NCI-H2107 treated with DMSO at 0.1 percent for 48 hours (cell line): ENCODE data around the gene SLC2A1.

ENCODE experiments used
- DNase-seq: peaks from one replicate; lab custom pipeline; 2025; ENCODE audit not compliant: unreplicated experiment; lab: John Stamatoyannopoulos, UW

Gene SLC2A1

DNA sequence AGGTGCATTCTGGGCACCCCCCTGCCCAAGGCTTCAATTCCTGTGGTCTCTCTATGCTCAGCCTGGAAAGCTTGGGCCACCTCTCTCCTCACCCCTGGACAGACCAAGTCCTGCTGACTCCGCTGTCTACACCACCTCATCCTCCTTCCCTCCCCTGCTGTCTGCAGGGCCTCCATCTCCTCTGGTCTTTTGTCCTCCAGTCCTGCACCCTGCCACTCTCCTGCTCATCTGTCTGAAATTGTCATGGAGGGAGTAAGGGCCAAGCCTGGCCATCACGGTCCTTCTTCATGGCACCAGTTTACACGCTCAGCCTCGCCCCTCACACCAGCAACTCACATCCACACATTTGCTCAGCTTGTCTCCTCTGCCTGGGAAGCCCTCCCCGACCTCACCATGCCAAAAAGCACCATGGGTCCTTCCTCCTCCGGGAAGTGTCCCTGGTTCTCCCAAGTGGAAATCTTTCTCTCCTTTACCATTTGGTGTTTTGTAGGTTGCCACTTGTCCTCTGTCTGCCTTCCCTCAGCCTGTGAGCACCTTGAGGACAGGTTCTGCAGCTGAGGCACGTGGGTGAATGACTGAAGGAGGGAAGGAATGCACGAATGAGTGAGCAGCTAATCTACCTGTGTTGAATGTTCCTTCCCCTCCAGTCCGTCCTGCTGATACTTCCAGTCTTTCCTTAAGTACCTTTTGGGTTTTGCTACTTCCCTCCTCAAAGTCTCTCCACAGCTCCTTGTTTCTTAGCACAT lies 2.1 kb upstream of the SLC2A1 start:
- DNase-seq, result no peak

DNA sequence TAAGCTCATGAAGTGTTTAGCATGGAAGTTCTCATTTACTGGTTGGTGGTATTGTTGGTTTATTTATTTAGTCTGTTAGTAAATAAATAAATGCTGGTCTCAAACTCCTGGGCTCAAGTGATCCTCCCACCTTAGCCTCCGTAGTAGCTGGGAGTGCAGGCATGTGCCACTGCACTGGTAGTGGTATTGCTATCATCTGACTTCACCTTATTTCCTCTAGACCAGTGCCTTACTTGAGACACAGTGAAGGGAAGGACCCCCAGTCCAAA lies 1.4 kb upstream of the SLC2A1 start:
- DNase-seq, result no peak

- DNase-seq, result no peak
Measured at GRCh38 chr1:42957880-42958487, 684 bp downstream of the SLC2A1 start.

DNA sequence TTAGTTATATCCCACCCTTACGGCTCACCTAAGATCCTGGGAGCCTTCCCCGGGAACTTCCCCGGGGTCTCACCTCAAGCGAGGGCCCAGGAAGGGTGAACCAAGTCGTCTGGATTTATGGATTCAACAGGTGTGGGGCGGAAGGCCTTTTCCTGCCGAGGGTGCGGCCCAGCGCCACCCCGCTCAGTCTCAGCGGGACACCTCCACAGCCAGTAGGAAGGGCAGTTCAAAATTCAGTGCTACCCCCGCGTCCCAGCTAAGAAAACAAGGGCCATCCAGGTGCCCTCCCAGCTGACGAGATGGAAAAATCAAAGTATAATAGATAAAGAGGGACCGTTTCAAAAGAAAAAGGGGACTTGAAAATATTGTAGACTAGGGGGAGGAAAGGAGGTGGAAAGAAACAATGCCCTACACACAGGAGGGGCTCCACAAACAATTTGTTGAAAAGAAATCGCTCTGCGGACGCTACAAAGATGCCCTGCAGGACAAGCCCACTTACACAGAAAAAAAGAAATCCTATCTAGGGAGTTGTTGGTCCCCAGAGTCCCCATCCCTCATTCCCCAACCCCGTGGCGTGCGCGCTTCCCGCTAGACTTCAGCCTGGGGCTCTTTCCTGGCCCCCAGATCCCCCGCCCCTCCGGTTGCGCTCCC lies 1.3 kb downstream of the SLC2A1 start:
- DNase-seq, result no peak

DNA sequence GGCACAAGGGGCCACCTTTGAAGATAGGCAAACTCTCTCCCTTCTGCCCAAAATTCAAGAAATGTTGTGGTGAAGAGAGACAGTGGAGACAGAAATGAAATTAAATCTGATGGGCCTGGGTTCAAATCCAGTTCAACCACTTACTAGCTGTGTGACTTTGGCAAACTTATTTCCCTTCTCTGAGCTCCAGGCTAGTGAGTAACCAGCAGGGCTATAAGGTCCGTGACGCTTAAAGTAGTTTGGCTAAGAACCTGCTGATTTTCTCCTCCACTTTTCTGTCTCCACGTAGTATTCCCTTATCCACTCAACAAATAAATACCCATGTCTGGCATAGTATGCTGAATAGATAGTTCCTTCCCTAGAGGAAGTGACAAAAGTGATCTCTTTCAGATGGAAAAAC lies 1.9 kb downstream of the SLC2A1 start:
- DNase-seq, result no peak

GRCh38 chr1:42955311-42956063 lies 3.2 kb downstream of the SLC2A1 start:
- DNase-seq, result no peak

DNA sequence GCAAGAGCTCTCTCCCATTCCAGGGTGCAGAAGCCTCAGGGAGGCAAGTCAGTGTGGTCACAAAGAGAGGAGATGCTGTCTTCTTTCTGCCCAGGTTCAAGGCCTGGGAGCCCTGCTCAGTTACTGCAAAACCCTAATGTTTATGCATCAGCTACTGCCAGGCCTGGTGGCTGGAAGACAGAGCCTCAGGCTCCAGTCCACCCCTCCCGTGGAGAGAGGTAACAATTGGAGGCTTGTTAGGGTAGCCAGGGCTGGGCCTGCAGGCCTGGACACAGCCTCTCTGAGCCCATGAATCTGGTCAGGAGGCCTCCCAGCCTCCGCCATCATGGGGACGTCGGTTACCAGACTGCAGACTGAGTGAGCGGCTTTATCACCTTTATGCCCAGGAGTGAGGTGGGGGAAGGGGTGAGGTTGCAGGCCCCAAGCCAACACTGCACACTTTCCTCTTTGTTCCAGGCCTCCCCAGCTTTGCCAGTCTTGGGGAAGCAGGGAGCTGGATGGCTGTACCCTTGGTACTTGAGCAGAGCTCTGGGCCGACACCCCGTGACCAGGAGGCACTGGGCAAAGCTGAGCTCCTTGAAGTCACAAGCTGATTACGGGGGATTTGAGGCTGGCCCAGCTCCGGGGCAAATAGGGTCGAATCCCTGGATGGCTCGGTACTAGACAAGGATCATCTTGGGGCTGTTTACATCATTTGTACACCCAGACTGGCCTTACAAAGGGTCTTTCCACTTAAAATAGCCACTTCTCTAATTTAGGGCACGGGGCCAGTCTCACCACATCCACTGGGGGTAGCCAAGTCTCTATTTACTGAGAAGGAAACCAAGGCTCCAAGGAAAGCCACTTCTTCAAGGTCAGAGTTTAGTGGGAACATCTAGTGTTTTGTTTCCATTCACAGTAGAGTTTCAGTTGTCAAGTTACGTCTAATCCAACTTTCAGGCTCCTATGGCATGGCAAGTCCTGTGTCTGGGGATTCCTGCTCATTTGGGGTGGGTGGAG lies 5.2 kb downstream of the SLC2A1 start:
- DNase-seq, result no peak

DNA sequence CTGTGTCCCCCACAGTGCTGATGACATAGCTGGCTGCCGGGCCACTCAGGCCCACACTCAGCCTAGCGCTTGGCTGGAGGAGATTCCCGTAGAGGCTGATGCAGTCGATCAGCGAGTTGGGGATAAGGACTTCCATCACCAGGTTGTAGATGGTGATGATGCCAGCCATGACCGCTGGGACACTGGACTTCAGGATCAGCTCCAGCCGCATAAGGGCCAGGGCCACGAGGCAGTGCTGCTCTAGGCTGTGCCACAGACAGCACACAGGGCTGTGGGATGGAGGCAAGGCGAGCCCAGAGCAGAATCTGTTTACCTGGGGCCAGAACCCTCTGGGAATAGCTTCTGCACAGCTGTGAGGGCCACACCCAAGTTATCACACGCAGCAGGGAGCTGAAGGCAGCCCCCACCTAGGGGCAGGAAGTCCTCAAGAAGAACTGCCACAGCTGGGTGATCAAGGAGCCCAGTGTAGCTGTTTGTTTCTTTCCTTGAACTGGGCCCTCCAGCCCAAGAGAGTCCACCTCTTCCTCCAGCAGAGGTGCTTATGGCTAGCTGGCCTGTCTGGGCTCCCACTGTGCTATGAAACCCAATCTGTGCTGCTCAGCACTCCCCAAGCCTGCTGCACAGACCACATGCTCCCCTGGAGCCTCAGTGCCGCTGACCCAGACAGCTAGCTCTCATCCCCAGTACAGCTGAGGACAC lies 6.2 kb downstream of the SLC2A1 start:
- no peak for DNase-seq

DNA sequence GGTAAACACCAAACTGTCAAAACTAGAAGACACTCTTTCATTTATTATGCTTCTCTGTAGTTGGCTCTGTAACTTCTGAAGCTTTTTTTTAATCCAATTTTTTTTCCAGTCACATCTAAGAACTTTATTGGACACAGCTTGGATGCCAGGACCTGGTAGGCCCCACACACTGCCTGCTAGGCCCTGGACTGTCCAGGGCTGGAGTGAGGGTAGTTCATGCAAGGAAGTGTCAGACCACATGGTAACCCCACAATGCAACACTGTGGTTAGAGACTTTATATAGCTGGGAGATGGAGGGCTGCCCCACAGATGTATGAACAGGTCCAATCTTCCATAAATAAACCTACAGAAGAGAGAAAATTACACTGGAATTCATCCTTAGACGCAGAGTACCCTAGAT lies 7.1 kb downstream of the SLC2A1 start:
- DNase-seq, result no peak

- DNase-seq, result no peak
Measured at GRCh38 chr1:42950116-42950481, 8.6 kb downstream of the SLC2A1 start.

- DNase-seq, result no peak
Measured at GRCh38 chr1:42949312-42950115, 9.2 kb downstream of the SLC2A1 start.

DNA sequence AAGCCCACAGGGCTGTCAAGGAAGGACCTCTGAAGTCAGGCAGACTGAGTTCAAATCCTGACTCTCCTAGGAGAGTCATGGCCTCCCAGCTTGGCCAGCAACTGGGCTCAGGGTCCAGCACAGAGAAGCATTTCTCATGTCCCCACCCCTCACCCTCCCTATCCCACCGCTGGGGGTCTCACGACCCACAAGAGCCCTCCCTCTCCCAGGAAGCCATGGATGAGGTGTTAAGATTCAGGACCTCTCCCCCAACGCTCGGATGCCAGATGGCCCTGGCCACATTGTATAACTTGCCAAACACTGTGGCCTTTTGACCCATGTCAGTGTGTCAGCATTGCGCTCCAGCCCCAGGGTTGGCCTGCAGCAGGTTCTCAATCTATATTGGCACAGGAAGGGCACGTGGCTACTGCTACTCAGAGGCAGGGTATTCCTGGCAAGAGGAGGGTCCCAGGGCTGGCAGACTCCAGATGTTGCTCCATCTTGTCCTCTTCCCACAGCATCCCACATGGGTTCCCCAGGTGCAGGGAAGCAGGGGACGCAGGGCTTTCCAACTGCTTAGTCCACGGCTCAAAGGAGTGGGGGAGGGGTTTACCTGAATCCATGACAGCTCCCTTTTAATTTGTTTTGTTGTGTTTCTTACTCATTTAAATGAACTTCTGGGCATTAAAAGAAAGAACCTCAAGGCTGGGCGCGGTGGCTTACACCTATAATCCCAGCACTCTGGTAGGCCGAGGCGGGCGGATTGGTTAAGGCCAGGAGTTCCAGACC lies 10.5 kb downstream of the SLC2A1 start:
- no peak for DNase-seq

GRCh38 chr1:42947117-42947516 lies 11.6 kb downstream of the SLC2A1 start:
- DNase-seq, result no peak

DNA sequence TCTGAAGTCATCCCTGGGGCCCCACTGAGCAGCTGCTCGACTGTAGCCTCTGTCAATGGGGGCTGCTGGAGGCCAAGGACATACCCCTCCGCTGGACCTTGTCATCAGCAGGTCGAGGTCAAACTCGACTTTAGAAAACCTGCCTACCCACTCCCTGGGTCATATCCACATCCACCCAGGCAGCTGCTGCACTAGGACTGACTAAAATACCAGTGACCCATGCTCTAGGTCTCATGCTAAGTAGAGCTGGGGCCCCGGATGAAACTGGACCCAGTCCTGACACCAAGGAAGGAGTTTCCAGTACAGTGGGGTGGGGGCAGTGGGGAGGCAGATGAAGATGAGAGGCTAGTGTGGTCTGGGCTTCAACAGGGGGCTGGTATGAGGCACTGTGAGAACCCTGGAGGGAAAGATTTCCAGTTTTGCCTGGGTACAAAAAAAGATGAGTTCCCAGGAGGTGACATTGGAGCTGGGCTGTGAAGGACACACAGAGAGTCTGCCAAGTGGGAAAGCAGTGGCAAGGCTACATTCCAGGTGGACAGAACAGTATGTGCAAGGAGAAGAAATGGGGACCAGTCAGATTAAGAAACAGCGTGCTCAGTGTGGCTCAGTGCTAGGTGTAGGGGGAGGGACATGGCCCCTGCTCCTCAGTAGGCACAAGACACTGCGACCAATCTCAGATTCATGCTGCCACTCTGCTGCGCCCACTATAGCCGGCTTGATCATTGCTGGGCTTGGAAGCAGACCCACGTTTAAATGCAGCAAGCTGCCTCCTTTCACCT lies 12.4 kb downstream of the SLC2A1 start:
- no peak for DNase-seq

DNA sequence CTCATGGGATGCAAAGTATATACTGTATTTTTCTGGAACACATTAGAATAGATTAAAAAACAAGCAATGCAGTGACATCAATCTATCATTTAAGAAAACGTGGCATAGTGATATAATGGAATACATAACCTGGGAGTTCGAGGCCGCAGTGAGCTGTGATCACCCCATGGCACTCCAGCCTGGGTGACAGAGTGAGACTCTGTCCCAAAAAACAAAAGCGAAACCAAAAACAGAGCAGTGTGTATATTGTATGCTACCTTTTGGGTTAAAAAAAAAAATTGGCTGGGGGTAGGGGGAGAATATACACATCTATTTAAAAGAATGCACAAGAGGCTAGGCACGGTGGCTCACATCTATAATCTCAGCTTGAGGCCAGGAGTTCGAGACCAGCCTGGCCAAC lies 13.5 kb downstream of the SLC2A1 start:
- no peak for DNase-seq

DNA sequence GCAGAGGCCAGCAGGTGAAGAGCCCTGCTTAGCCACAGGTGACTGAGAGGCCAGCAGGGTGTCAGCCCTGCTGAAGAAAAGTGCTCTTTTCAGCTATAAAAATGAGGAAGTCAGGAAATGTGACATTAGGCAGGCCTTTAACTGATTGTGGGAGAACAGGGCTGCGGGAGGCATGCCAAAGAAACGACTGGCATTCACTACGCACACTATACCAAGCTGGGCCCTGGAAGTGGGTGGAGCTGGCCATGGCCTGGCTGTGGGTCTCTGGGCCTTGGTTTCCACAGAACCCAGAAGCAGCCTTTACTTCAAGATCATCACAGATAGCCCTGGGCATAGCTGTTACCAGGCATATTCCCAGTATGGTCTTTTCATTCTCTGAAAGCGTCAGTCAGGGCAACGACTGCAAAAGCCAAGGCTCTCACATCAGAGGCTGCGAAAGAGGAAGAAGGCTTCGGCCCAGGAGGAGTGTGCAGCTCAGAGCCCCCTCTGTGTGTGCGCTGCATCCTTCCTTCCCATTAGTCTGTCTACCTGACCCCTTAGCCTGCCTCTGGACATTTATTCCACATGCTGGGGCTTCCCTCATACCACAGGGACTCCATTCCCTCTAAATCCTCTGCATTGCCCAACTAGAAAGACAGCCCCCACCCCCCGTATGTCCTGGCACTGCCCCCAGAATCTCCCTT lies 14.3 kb downstream of the SLC2A1 start:
- no peak for DNase-seq

GRCh38 chr1:42943728-42944127 lies 14.9 kb downstream of the SLC2A1 start:
- no peak for DNase-seq
